T-cell (primary cell): ENCODE results near the gene CTLA4. TPM values are rescaled to one million over a fixed set of nuclear protein-coding genes. Genes with fewer than 3 reads are reported as not detected.
A peak's percentile ranks its signal among the peaks of the same experiment; 100 is the strongest.
"Not testable (repeated sequence)": the region's sequence is repeated elsewhere in the genome, so short reads cannot be mapped to it uniquely, and the experiment has no call there.

Experiments used
- ATAC-seq, 4 experiments: fragments of 200-7000 bp in 3 of 4; fragments of 150-1000 bp in 1 of 4; cut with Tn5 transposase; replicated peaks in 1 of 4; 1 replicate in 3 of 4; 2 replicates in 1 of 4; pipeline ENCODE4 v1.10.0; 2021; ENCODE audit warnings: moderate library complexity in 3 of 4, mild to moderate bottlenecking in 2 of 4, moderate number of reproducible peaks in 1 of 4
- CTCF ChIA-PET, 2 donors: fragments of 300-600 bp; sonication (Branson Sonifier 250); formaldehyde crosslinking; loops; one replicate each; lab custom pipeline; 2022; ENCODE audit warnings: antibody characterized with exemption in 2 of 2; lab: Charles Lee
- POLR2A ChIA-PET, 2 donors: fragments of 300-600 bp; sonication (Branson Sonifier 250); formaldehyde crosslinking; loops; one replicate each; lab custom pipeline; 2022; ENCODE audit warnings: antibody characterized with exemption in 2 of 2; lab: Charles Lee
- DNase-seq, 35 experiments: peaks; one replicate each; pipeline versions ENCODE4 v3.0.0 to v3.0.0-alpha.2; 2013 to 2023
- H3K27ac ChIP-seq: one replicate; pipeline ENCODE4 v1.5.1; 2013; ENCODE audit warnings: low read length
- H3K27me3 ChIP-seq, 2 experiments: replicated peaks in 1 of 2; 1 replicate in 1 of 2; 2 replicates in 1 of 2; pipeline versions ENCODE4 v1.6.1 to v1.7.0; 2013; ENCODE audit warnings: low read length in 1 of 2, mixed read lengths in 1 of 2; ENCODE audit not compliant: control insufficient read depth in 2 of 2, insufficient read depth in 2 of 2; ENCODE audit errors: extremely low read depth in 1 of 2
- H3K36me3 ChIP-seq, 2 donors: 1 replicate in 1 of 2; 2 replicates in 1 of 2; pipeline versions ENCODE4 v1.6.1 to v1.7.0; 2013; ENCODE audit warnings: low read length in 1 of 2; ENCODE audit not compliant: control insufficient read depth in 2 of 2, insufficient read depth in 1 of 2; ENCODE audit errors: extremely low read depth in 1 of 2
- H3K4me1 ChIP-seq, 2 experiments: 1 replicate in 1 of 2; 2 replicates in 1 of 2; pipeline versions ENCODE4 v1.6.1 to v1.7.0; 2013; ENCODE audit warnings: low read length in 2 of 2, mixed read lengths in 1 of 2; ENCODE audit not compliant: insufficient read depth in 2 of 2, control insufficient read depth in 1 of 2; ENCODE audit errors: extremely low read depth in 1 of 2
- H3K4me3 ChIP-seq, 2 donors: 1 replicate in 1 of 2; 2 replicates in 1 of 2; pipeline versions ENCODE4 v1.5.1 to v1.7.0; 2013; ENCODE audit warnings: mild to moderate bottlenecking in 2 of 2, low read length in 1 of 2, moderate library complexity in 1 of 2; ENCODE audit not compliant: control insufficient read depth in 1 of 2; ENCODE audit errors: extremely low read depth in 1 of 2
- H3K9me3 ChIP-seq: 2 replicates; pipeline ENCODE4 v1.7.0; 2013
- H3K27ac Mint-ChIP-seq, 2 donors: one replicate each; pipeline ENCODE4 v1.8.0; 2020 to 2021; ENCODE audit warnings: mild to moderate bottlenecking in 2 of 2, mixed read lengths in 2 of 2
- H3K27me3 Mint-ChIP-seq, 2 donors: one replicate each; pipeline ENCODE4 v1.8.0; 2021 to 2022; ENCODE audit warnings: mixed read lengths in 2 of 2
- H3K36me3 Mint-ChIP-seq: one replicate; pipeline ENCODE4 v1.8.0; 2021; ENCODE audit warnings: mixed read lengths
- H3K4me1 Mint-ChIP-seq, 3 donors: one replicate each; pipeline ENCODE4 v1.8.0; 2020 to 2022; ENCODE audit warnings: mixed read lengths in 3 of 3, mild to moderate bottlenecking in 1 of 3
- H3K4me3 Mint-ChIP-seq, 3 donors: one replicate each; pipeline ENCODE4 v1.8.0; 2020 to 2022; ENCODE audit warnings: mild to moderate bottlenecking in 3 of 3, mixed read lengths in 3 of 3, moderate library complexity in 3 of 3
- H3K9me3 Mint-ChIP-seq, 3 donors: one replicate each; pipeline ENCODE4 v1.8.0; 2020 to 2022; ENCODE audit warnings: mixed read lengths in 3 of 3
- WGBS: methylation state at CpG from one replicate; pipeline ENCODE4 v1.1.5; 2013; ENCODE audit warnings: missing lambda C conversion rate; ENCODE audit not compliant: insufficient coverage; 5-methylcytosine and 5-hydroxymethylcytosine counted together
- total RNA-seq, 35 experiments: library from RNA in 6 of 35; stranded (reverse) in 6 of 35; fragments of 120-200 nt in 1 of 35; gene quantifications; one replicate each; pipeline versions ENCODE4 v1.2.1 to v1.2.4 and lab custom pipeline; 2013 to 2026

CTLA4 gene
- total RNA-seq, 5 donors from 2014 or later (not counting 1 experiment from before 2014, with no cell fraction given) = 11.9 to 56.2 (median 14.8) TPM

DNA sequence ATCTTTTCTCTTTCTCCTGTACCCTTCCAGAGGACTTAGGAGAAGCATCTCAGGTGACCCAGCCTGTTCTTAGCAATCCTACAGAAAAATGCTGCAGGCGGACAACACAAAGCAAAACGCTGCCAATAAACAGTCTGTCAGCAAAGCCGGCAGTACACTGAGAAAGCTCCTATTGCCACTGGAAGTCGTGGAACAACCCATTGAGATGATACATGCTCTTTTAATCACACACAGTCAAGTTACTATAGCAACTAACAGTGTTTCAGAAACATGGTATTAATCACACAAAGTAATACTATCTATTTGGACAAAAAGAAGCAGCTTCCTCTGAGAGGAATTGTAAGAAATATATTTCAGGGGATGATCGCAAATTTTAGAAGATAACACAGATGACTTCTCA lies 10.5 kb downstream of the CTLA4 start:
- H3K36me3 Mint-ChIP-seq = peaks cover 17% of the 10 kb centered on the region

DNA sequence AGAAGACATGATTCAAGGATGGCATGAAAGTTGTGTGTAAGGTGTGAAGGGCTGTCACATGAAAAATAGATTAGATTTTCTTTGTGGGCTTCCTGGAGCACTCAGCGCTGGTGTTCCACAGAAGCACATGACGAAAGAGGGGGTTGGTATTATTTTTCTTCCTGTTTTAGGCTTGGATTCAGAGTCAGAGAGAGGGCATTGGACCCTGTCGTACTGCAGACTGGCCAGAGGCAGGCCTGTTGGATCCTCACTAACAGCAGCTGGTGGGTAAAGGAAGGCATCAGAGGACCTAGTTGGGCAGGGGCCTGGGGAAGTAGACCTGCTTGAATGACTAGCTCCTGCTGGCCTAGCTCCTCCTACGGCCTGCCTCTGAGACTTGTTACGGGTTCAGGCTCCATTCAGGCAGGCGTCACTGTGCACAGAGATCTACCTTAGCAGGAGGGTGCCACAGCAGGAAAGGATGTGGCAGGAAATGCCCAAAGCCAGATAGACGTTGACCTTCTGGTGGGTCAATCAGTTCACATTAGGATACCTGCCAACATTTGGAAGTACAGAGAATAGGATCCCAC lies 13.1 kb downstream of the CTLA4 start:
- WGBS = 62% methylated on average over 6 of the region's 7 CpGs
- ChIA-PET POLR2A (interaction anchor here in 1 of 2 donors (0.7 kb wide), 1 partner anchor 52 kb away, joined by 3 read pairs; no protein-coding TSS in a partner anchor), CTCF (interaction anchor here in 1 of 2 donors (0.5 kb wide), 1 partner anchor 242 kb away, joined by 3 read pairs; no protein-coding TSS in a partner anchor)
- Mint-ChIP-seq H3K36me3 (peaks cover 2% of the 10 kb centered on the region), H3K27ac (no peak overlapping the region), H3K27me3 (no peaks in the 10 kb centered on the region), H3K4me3 (no peak overlapping the region), H3K9me3 (no peaks in the 10 kb centered on the region), H3K4me1 (peaks cover 11 to 19% (median 13%) of the 10 kb centered on the region in 3 donors)
- no peak overlapping the region for H3K4me3 ChIP-seq
- no peaks in the 10 kb centered on the region for H3K36me3 ChIP-seq
- H3K9me3 ChIP-seq = no peaks in the 10 kb centered on the region
- no peak overlapping the region for H3K27ac ChIP-seq
- H3K27me3 ChIP-seq = no peaks in the 10 kb centered on the region
- DNase-seq (no peak), ATAC-seq (peak in 2 of 4 experiments; percentile 9 to 34)
- peaks cover 0 to 14% of the 10 kb centered on the region in 2 experiments for H3K4me1 ChIP-seq

More for the DNA sequence above, 10.5 kb downstream of the CTLA4 start:
- H3K4me1 Mint-ChIP-seq = peaks cover 30 to 40% (median 33%) of the 10 kb centered on the region in 3 donors
- Histone ChIP-seq H3K9me3 (no peaks in the 10 kb centered on the region), H3K4me3 (no peak overlapping the region), H3K27ac (no peak overlapping the region), H3K27me3 (no peaks in the 10 kb centered on the region), H3K4me1 (peaks cover 7 to 27% of the 10 kb centered on the region in 2 experiments), H3K36me3 (peaks cover 0 to 3% of the 10 kb centered on the region in 2 donors)
- ATAC-seq (no peak), DNase-seq (no peak)
- H3K27me3 Mint-ChIP-seq = no peaks in the 10 kb centered on the region
- H3K4me3 Mint-ChIP-seq = no peak overlapping the region
- 0% methylated on average over 1 of the region's 5 CpGs for WGBS
- ChIA-PET CTCF (interaction anchor here in 1 of 2 donors (0.6 kb wide), 1 partner anchor 27 kb away, joined by 3 read pairs; no protein-coding TSS in a partner anchor), POLR2A (interaction anchor here in 1 of 2 donors (0.8 kb wide), 1 partner anchor 9 kb away, joined by 3 read pairs; no protein-coding TSS in a partner anchor)
- H3K9me3 Mint-ChIP-seq = peaks cover 0 to 3% (median 0%) of the 10 kb centered on the region in 3 donors
- H3K27ac Mint-ChIP-seq = no peak overlapping the region

DNA sequence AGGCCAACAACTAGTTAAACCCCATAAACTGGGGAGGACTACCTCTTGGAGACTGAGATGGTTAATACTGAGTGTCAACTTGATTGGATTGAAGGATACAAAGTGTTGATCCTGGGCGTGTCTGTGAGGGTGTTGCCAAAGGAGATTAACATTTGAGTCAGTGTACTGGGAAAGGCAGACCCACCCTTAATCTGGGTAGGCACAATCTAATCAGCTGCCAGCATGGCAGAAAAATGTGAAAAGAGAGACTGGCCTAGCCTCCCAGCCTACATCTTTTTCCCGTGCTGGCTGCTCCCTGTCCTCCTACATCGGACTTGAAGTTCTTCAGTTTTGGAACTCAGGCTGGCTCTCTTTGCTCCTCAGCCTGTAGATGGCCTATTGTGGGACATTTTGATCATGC lies 13.6 kb downstream of the CTLA4 start:
- ATAC-seq, H3K36me3 ChIP-seq, H3K4me3 Mint-ChIP-seq, H3K9me3 ChIP-seq, H3K27ac Mint-ChIP-seq, H3K4me3 ChIP-seq, POLR2A ChIA-PET, DNase-seq, H3K9me3 Mint-ChIP-seq, H3K36me3 Mint-ChIP-seq, H3K27me3 ChIP-seq, H3K27me3 Mint-ChIP-seq, H3K27ac ChIP-seq: not testable (repeated sequence)
- CTCF ChIA-PET = interaction anchor here in 1 of 2 donors (0.5 kb wide), 1 partner anchor 28 kb away, joined by 3 read pairs; no protein-coding TSS in a partner anchor
- WGBS = 88% methylated on average over 1 of the region's 3 CpGs
- peaks cover 0 to 14% of the 10 kb centered on the region in 2 experiments for H3K4me1 ChIP-seq
- peaks cover 8 to 15% (median 9%) of the 10 kb centered on the region in 3 donors for H3K4me1 Mint-ChIP-seq

DNA sequence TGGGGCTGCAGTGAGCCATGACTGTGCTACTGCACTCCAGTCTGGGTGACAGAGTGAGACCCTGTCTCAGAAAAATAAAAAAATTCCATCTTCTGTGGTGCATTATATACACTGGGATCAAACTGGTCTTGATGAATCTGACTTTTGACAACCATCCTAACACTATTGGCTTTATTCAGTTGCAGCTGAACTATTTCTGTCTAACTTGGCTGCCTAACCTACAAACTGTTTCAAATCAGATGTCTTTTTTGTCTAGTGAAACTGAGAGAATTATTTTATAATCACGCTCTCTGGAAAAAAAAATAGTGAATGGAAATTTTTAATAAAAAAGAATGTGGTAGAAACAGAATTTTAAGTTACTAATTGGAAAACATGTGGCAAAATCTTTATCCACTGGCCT lies 15.0 kb downstream of the CTLA4 start:
- Mint-ChIP-seq H3K9me3 (no peaks in the 10 kb centered on the region), H3K27ac (no peak overlapping the region), H3K36me3 (no peaks in the 10 kb centered on the region), H3K27me3 (no peaks in the 10 kb centered on the region), H3K4me3 (no peak overlapping the region), H3K4me1 (peaks cover 11 to 17% (median 15%) of the 10 kb centered on the region in 3 donors)
- no peak for DNase-seq
- H3K4me1 ChIP-seq = peaks cover 0 to 10% of the 10 kb centered on the region in 2 experiments
- H3K4me3 ChIP-seq = no peak overlapping the region
- no peaks in the 10 kb centered on the region for H3K9me3 ChIP-seq
- no peaks in the 10 kb centered on the region for H3K36me3 ChIP-seq
- CTCF ChIA-PET = no interaction called here
- WGBS = no CpG with 5 or more reads among the region's 1 CpG
- no peaks in the 10 kb centered on the region for H3K27me3 ChIP-seq
- H3K27ac ChIP-seq = no peak overlapping the region
- POLR2A ChIA-PET = no interaction called here
- no peak for ATAC-seq

DNA sequence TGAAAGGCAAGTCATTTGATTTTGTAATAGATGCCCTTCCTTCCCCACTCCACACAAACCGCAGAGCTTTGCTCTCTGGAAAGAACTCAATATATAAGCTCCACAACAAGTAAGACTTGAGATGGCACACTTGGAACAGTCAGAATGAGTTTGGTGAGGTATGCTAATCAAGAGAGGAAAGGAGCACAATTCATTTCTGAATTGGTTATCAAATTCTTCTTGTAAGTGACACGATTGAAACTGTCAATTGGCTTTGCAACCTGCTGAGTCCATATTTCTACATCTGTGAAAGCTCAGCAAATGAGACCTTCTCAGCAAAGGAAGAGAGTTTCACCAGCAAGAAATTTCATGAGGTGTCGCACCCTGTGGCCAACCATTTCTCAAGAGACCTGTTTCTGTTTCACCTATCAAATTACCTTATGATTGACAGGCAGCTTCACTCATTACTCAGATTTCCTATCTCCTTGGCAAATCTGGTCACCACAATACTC lies 19.1 kb downstream of the CTLA4 start:
- ATAC-seq = no peak

DNA sequence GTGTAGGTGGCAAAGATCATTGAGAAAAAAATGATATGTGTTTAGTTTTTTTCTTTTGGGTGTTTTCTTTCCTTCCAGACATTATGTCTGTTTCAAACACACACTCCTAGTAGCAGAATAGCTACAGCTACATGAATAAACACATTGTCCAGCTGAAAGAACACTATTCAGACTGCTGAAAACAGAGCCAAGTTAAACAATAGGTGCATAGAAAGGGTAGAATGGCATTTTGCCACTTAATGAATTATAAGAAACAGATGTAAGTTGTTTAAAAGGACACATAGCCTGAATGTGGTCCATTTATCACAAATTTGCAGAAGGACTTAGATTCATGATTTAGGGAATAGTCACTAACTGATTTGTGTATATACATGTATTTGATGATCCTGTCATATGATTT lies 20.1 kb downstream of the CTLA4 start:
- ATAC-seq = no peak
- no peak overlapping the region for H3K27ac ChIP-seq
- no peaks in the 10 kb centered on the region for H3K9me3 Mint-ChIP-seq
- H3K27me3 Mint-ChIP-seq = no peaks in the 10 kb centered on the region
- no peak overlapping the region for H3K4me3 ChIP-seq
- no peaks in the 10 kb centered on the region for H3K9me3 ChIP-seq
- POLR2A ChIA-PET = no interaction called here
- H3K36me3 Mint-ChIP-seq = peaks cover 4% of the 10 kb centered on the region
- no peaks in the 10 kb centered on the region for H3K27me3 ChIP-seq
- no peaks in the 10 kb centered on the region for H3K36me3 ChIP-seq
- H3K4me1 ChIP-seq = no peaks in the 10 kb centered on the region
- no peak overlapping the region for H3K4me3 Mint-ChIP-seq
- CTCF ChIA-PET = interaction anchor here in 1 of 2 donors (0.6 to 1.0 kb wide), 3 partner anchors 72 to 723 kb away, joined by 3 to 4 read pairs (median 3); no protein-coding TSS in a partner anchor
- H3K27ac Mint-ChIP-seq = no peak overlapping the region
- no peak for DNase-seq
- peaks cover 7 to 11% (median 7%) of the 10 kb centered on the region in 3 donors for H3K4me1 Mint-ChIP-seq

More for the DNA sequence above, 19.1 kb downstream of the CTLA4 start:
- Histone ChIP-seq H3K4me3 (no peak overlapping the region), H3K27ac (no peak overlapping the region), H3K9me3 (no peaks in the 10 kb centered on the region), H3K4me1 (no peaks in the 10 kb centered on the region), H3K36me3 (no peaks in the 10 kb centered on the region), H3K27me3 (no peaks in the 10 kb centered on the region)
- POLR2A ChIA-PET = interaction anchor here in 1 of 2 donors (0.5 kb wide), 1 partner anchor 169 kb away, joined by 3 read pairs; no protein-coding TSS in a partner anchor
- WGBS = 18% methylated on average over 2 of the region's 3 CpGs
- peak overlapping the region in 1 of 2 donors; percentile 25 for H3K27ac Mint-ChIP-seq
- no peak overlapping the region for H3K4me3 Mint-ChIP-seq
- CTCF ChIA-PET = interaction anchor here in 1 of 2 donors (1.0 kb wide), 1 partner anchor 71 kb away, joined by 3 read pairs; no protein-coding TSS in a partner anchor
- H3K27me3 Mint-ChIP-seq = no peaks in the 10 kb centered on the region
- no peaks in the 10 kb centered on the region for H3K36me3 Mint-ChIP-seq
- peaks cover 7 to 10% (median 7%) of the 10 kb centered on the region in 3 donors for H3K4me1 Mint-ChIP-seq
- no peak for DNase-seq
- no peaks in the 10 kb centered on the region for H3K9me3 Mint-ChIP-seq
